Measurements from ENCODE around the gene TDRD12.
"Not testable (repeated sequence)": the region's sequence is repeated elsewhere in the genome, so short reads cannot be mapped to it uniquely, and the experiment has no call there.

Gene TDRD12

DNA sequence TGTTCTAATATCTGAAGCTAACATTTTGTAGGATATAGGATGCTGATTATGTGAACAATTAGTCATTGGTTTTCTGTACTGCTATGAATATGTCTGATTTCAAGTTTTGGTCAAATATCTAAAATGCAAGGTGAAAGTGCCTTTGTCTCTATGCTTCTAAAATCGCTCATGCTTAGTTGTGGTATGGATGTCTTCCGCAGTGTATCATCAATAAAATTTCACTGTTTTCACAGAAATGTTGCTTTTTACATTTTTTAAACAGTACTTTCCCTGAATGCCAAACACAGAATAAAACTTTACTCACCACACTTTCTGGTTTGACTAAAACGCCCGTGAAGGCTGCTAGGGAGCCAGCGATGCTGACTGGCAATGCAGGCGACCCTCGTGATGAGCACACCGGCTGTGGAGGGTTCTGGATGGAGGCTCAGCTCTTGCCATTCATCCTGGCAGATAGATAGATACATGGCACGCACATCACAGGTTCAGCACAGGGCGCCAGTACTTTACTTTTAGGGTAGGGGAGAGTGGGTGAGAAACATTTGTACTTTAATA lies 109.9 kb downstream of the TDRD12 start:
- no peak for DNase-seq (ENCODE audit: low read depth in 2 of 2)

DNA sequence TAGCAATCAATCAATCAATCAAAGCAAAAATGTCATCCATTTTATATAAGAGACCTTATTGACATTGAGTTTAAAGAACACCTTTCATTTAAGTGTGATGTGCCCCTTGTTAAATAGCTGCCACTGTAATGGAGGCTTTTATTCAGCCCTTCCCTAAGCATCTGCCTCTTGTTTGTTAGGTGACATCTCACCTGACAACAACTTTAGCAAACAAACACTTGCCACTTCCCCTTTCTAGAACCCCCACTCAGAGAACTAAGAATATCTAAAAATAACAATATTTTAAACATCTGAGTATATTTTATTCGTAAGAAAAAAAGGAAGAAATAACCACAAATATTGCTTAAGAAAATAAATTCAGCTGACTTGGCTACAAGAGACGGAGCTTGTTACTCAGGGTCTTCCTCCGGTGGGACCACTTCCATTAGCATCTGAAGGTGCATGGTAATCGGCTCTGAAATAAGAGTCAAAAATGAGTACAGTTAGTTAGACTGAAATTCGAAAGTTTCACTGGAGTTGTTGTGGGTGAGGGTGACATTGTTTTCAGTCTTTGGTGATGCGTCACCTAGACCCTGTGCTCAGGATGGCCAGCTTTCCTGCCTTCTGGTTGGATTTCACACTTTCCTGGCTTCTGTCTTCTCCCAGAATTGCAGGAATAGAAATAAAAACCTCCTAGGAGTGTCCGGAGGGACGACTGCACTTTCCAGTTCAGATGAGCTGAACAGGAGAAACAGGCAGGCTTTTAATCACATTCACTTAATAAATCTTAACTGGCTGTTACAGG lies 110.9 kb downstream of the TDRD12 start:
- DNase-seq (ENCODE audit: low read depth in 2 of 2), result no peak

DNA sequence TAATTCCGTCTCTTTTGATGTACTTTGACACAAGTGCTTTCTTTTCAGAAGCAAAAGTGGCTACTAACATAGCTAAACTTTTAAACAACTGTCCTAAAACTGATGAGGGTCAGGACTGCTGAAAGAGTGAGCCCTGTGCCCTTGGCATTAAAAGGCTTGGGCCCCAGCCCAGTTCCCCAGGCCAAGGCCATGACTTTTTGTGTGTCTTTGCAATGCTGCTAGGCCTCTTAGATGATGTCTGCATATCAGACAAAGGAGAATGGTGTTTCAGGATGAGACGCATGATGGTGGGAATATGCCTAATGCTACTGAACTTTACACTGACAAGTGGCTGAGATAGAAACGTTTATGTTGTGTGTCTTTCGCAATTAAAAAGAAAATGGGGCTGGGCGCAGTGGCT lies 112.0 kb downstream of the TDRD12 start:
- DNase-seq (ENCODE audit: low read depth in 2 of 2), result no peak

DNA sequence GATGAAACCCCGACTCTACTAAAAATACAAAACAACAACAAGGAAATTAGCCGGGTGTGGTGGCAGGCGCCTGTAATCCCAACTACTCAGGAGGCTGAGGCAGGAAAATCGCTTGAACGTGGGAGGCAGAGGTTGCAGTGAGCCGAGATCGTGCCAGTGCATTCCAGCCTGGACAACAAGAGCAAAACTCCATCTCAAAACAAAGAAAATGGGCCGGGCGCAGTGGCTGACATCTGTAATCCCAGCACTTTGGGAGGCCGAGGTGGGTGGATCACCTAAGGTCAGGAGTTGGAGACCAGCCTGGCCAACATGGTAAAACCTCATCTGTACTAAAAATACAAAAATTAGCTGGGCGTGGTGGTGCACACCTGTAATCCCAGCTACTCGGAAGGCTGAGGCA lies 112.5 kb downstream of the TDRD12 start:
- not testable (repeated sequence) for DNase-seq (ENCODE audit: low read depth in 2 of 2)

DNA sequence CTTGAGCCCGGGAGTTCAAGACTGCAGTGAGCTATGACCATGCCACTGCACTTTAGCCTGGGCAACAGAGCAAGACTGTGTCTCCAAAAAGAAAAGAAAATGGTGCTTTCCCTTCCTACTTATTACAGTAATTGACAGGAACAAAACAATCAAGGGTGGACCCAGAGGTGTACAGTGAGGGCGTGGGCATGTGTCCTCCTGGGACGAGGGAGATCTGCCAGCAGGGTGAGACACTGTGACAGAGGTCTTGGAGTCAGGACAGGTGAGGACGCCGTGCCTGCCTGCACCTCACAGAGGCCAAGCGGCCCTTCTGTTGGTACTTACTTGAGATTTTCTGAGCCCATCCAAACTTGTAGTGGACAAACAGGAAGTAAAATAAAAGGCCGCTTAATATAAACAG lies 113.3 kb downstream of the TDRD12 start:
- DNase-seq (ENCODE audit: low read depth in 2 of 2), result not testable (repeated sequence)

DNA sequence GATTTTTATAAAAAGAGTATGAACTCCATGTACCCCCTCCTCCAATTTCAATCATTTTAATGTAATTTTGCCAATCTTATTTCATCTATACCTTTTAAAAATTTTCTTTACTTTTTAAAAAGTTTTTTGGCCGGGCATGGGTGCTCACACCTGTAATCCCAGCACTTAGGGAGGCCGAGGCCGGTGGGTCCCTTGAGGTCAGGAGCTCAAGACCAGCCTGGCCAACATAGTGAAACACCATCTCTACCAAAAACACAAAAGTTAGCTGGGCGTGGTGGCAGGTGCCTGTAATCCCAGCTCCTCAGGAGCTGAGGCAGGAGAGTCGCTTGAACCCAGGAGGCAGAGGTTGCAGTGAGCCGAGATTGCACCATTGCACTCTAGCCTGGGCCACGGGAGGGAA lies 113.8 kb downstream of the TDRD12 start:
- DNase-seq (ENCODE audit: low read depth in 2 of 2), result not testable (repeated sequence)

DNA sequence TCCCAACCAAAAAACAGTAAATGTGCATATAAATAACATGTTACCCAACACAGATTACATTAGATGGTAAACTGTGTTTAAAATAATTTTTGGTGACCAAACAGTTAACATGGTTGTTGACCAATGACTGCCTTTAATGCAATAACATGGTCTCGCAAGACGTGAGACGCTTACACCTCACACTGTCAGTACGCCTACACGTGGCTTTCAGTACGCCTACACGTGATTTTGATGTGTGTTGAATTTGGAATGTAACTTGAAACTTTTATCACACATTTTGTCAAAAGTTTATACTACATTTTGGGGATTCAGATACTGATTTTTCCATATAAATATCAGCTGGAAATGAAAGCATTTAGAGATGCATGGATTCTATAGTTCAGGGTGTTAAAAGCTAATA lies 118.0 kb downstream of the TDRD12 start:
- DNase-seq (ENCODE audit: low read depth in 2 of 2), result no peak

DNA sequence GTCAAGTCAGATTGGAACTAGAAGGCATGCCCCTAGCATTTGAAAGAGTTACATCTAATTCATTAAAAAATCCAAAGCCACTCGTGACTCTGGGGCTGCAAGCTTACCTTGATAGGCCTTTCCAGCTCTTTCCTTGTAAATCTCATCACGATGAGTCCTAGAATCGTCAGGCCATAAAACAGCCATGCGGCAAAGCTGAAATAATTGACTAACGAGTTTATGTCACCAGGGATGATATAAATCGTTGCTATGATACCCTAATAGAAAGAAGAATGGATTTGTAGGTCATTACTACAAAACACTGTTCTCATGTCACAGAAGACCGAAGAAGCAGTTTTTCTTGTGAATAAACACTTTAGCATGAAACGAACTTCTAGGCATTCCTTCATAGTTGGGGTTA lies 122.5 kb downstream of the TDRD12 start:
- DNase-seq (ENCODE audit: low read depth in 2 of 2), result no peak

DNA sequence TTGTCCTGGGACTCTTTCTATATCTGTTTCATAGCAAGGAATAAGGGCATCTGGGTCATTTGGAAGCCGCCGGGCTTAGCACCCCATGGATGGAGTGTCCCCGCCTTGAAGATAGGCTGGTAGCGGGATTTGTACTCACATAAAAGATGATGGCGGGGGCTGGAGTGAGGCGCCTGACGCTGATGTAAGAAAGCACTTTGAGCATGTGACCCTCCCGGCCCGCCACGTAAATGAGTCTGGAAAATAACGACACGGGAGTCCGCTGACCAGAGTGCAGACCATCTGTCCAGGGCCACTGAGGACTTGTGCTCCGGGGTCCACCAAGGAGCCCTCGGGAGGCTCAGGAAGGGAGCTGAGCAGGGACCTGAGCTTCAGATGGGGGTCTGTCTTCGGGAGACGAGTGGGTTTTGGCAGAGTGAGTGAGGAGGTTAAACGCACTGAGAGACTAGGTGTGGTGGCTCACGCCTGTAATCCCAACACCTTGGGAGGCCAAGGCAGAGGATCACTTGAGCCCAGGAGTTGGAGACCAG lies 124.2 kb downstream of the TDRD12 start:
- DNase-seq (ENCODE audit: low read depth in 2 of 2), result no peak

DNA sequence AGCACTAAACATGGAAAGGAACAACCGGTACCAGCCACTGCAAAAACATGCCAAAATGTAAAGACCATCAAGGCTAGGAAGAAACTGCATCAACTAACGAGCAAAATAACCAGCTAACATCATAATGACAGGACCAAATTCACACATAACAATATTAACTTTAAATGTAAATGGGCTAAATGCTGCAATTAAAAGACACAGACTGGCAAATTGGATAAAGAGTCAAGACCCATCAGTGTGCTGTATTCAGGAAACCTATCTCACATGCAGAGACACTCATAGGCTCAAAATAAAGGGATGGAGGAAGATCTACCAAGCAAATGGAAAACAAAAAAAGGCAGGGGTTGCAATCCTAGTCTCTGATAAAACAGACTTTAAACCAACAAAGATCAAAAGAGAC lies 128.5 kb downstream of the TDRD12 start:
- not testable (repeated sequence) for DNase-seq (ENCODE audit: low read depth in 2 of 2)

DNA sequence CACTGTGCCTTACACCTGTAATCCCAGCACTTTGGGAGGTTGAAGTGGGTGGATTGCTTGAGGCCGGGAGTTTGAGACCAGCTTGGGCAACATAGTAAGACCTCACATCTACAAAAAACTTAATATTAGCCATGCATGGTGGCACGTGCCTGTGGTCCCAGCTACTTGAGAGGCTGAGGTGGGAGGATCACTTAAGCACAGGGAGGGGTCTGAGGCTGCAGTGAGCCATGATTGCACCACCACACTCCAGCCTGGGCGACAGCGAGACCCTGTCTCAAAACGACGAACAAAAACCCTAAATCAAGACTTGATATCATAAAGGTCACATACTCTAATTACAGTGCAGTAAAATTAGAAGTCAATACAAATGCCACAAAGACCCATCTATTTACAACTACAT lies 132.6 kb downstream of the TDRD12 start:
- no peak for DNase-seq (ENCODE audit: low read depth in 2 of 2)

DNA sequence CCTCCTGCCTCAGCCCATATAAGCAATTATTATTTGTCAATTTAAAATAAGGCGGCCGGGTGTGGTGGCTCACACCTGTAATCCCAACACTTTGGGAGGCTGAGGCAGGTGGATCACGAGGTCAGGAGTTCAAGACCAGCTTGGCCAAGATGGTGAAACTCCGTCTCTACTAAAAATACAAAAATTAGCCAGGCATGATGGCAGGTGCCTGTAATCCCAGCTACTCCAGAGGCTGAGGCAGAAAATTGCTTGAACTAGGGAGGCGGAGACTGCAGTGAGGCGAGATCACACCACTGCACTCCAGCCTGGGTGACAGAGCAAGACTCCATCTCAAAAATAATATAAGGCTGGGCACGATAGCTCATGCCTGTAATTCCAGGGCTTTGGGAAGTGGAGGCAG lies 137.3 kb downstream of the TDRD12 start:
- not testable (repeated sequence) for DNase-seq (ENCODE audit: low read depth in 2 of 2)

DNA sequence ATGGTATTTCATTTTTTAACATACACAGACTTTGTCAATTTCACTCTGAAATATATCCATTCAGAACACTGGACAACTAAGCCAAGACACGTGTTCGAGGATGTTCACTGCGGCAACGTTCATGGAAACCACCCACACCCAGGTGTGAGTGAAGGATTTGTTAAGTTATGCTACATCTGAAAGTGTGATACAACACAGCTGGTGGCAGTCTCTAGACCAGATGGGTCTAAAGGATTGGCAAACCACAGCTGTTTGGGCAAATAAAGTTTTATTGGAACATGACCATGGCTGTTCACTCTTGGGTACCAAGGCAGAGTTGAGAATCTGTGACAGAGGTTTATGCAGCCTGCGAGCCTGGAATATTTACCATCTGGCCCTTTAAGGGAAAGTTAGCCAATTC lies 138.0 kb downstream of the TDRD12 start:
- DNase-seq (ENCODE audit: low read depth in 2 of 2), result no peak

DNA sequence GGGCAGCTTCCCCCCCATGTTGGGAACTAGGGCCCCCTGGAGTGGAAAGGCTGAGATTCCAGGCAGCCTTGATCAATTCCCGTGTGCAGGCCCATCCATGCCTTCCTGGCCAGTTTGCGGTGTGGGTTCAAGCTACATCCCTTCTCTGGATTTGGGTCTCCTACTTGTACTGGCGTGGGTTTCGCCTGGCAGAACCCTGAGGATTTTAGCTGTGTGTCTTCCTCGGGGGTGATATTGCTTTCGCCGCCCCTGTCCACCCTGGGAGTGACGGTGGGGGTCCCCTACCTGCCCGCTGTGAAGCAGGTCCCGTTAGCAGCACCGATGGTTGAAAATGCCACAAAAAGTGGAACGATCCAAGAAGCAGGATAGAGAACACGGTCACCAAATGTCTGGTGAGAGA lies 138.6 kb downstream of the TDRD12 start:
- DNase-seq (ENCODE audit: low read depth in 2 of 2), result no peak

DNA sequence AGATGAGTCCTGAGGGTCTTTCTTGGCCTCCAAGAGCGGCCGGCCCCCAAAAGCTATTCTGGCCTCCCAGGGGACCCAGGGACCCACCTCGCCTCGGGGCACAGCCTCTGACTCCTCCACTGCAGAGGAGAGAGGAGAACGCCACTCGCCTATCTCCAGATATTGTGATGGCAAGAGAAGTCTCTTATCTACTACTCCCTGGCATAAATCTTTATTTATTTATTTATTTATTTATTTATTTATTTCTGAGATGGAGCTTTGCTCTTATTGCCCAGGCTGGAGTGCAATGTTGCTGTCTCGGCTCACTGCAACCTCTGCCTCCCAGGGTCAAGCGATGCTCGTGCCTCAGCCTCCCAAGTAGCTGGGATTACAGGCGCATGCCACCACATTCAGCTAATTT lies 139.0 kb downstream of the TDRD12 start:
- no peak for DNase-seq (ENCODE audit: low read depth in 2 of 2)

DNA sequence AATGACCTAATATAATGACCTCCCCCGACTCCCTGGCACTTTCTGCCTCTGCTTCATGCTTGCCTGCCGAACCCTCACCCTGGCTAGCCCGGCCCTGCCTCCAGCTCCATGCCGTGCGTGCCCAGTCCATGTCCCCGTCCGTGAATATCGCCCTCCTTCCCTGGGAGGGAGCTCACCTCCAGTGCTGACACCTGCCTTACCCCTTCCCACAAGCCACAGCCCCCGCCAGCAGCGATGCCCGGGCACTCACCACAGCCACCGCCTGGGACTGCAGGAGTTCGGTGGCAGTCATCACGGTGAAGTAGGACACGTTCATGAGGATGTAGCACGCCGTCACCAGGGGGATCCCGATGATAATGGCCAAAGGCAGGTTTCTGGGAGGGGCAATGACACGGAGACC lies 140.0 kb downstream of the TDRD12 start:
- no peak for DNase-seq (ENCODE audit: low read depth in 2 of 2)

DNA sequence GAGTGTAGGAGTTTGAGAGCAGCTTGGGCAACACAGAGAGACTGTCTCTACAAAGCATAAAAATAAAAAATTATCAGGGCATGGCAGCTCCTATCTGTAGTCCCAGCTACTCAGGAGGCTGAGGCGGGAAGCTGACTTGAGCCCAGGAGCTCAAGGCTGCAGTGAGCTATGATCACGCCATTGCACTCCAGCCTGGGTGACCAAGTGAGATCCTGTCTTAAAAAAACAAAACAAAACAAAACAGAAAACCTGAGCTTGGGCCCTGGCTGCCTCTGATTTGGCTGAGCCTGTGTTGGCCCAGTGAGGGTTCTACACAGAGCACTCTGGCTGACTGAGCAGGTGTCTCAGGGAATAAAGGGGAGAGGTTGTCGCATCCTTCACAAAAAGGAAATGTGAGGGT lies 142.0 kb downstream of the TDRD12 start:
- DNase-seq (ENCODE audit: low read depth in 2 of 2), result no peak

DNA sequence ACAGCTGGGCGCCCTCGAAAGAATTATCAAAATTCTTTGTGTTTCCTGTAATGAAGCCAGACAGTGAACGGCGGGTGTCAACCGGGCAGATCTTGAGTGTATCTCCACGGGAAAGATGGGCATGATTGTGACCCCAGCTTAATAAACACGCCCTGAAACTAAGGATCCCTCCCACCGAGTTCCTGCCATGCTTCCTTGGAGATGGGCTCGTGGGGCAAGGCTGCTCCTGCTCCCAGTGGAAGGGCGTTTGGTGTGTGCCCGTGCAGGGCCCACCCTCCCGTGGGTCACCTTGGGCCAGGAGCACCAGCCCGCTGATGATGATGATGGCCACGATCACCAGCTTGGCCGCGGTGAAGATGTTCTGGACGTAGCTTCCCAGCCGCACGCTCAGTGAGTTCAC lies 142.6 kb downstream of the TDRD12 start:
- no peak for DNase-seq (ENCODE audit: low read depth in 2 of 2)

DNA sequence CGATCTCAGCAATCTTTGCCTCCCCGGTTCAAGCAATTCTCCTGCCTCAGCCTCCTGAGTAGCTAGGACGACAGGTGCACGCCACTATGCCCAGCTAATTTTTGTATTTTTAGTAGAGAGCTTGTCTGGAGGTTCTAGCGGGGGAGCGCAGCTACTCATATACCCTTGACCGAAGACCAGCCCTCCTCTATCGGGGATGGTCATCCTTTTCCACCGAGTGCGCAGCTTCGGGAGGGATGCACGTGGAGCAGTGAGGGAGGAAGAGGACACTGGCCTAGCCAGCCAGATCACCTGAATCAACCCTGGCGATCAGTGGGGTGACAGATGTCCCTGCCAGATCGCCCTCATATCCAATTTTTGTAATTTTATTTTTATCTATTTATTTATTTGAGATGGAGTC lies 143.2 kb downstream of the TDRD12 start:
- DNase-seq (ENCODE audit: low read depth in 2 of 2), result no peak

DNA sequence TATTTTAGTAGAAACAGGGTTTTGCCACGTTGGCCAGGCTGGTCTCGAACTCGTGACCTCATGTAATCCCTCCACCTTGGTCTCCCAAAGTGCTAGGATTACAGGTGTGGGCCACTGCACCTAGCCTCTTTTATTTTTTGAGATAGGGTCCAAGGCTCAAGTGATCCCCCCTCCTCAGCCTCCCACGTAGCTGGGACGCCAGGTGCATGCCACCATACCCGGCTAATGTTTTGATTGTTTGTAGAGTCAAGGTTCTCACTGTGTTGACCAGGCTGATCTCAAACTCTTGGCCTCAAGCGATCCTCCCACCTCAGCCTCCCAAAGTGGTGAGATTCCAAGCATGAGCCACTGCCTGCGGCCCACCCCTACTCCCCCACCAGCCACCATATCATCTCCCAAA lies 143.7 kb downstream of the TDRD12 start:
- no peak for DNase-seq (ENCODE audit: low read depth in 2 of 2)

DNA sequence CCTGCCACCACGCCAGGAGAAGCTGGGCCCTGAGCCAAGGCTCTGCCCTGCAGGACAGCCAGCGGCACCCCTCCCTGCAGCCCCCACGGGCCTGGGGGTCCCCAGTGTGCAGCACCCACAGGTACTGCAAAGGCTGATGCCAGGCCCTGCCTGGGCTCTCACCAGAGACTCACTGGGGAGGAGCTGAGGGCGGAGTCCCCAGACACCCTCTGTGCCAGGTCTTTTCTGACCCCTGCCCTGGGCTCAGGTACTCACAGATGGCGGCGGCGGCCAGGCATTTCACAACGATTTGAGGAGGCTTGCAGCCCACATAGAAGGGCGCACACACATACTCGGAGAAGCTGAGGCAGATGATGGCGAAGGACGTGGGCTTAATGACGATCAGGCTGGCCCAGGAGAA lies 144.3 kb downstream of the TDRD12 start:
- DNase-seq (ENCODE audit: low read depth in 2 of 2), result no peak

DNA sequence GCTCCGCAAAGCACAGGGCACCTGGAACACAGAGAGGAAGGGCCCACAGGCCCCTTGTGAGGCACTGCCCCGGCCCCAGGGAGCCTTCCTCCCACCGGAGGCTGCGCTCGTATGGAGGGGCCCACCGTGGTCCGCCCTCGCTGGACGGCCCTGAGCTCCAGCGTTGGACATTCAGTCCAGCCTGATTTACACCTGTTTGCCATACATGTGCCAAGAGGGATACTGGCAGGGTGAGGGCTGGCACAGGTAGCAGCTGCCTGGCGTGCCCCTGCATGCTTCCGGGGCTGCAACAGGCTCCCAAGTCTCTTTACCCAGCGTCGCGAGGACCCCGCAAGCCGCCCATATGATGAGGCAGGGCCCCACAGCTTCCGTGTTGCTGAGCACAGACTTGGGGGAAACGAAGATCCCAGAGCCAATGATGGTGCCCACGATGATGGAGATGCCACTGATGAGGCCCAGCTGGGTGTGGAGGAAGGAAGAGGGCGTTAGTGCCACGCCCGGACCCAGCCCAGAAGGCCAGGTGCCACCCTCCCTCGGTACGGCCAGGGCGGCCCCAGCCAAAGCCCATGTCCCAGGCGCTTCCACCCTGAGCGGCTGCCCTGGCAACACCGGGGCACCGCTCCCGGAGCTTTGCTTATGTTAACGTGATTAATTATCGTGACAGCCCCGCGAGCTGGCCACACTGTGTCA lies 144.9 kb downstream of the TDRD12 start:
- no peak for DNase-seq (ENCODE audit: low read depth in 2 of 2)

DNA sequence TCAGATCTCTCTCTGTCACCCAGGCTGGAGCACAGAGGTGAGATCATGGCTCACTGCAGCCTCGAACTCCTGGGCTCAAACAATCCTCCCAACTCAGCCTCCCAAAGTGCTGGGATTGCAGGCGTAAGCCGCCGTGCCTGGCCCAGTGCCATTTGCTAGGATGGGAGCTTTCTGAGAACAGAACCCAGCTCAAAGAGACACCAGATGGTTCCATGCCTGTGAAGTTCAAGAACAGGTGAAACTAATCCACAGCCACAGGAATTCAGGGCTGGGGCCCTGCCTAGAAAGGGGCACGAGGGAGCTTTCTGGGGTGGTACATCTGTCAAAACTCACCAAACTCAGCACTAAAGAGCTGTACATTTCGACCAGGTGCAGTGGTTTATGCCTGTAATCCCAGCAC lies 145.8 kb downstream of the TDRD12 start:
- no peak for DNase-seq (ENCODE audit: low read depth in 2 of 2)

All from stimulated activated CD4-positive, alpha-beta T cell treated with anti-CD3 and anti-CD28 coated beads, Interleukin-1b, Interleukin-23, amount 100 ng/mL, for 4 hours (primary cell).